Stimulated activated CD4-positive, alpha-beta T cell treated with anti-CD3 and anti-CD28 coated beads, Interleukin-2, amount 100 ng/mL, for 4 hours (primary cell): ENCODE results near the gene ZFP36L2.

Source experiments
- DNase-seq: peaks from one replicate; pipeline ENCODE4 v3.0.0-alpha.2; 2020; ENCODE audit warnings: low read depth

The ZFP36L2 gene

DNA sequence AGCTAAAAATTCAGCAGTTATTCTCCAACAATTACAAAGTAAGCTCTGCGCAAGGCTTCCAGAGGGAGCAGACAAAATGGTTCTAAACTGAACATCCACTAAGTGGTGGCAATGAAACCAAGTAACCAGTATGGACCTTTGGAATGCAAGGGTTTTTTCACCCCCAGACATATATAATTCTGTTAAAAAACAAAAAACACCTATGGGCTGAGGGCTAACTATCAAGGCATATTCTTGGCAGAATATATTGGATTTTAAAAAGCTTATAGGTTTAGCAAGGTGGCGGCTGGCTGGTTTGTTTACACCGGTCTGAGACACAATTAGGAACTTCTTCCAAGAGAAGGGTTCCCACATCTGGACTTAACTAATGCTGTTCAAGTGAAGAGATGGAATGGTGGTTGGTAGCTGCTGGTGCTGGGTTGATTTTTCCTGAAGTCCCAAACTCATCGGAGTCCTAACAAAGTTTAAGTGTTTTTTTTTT is 2.8 kb downstream of the ZFP36L2 start:
- no peak for DNase-seq

DNA sequence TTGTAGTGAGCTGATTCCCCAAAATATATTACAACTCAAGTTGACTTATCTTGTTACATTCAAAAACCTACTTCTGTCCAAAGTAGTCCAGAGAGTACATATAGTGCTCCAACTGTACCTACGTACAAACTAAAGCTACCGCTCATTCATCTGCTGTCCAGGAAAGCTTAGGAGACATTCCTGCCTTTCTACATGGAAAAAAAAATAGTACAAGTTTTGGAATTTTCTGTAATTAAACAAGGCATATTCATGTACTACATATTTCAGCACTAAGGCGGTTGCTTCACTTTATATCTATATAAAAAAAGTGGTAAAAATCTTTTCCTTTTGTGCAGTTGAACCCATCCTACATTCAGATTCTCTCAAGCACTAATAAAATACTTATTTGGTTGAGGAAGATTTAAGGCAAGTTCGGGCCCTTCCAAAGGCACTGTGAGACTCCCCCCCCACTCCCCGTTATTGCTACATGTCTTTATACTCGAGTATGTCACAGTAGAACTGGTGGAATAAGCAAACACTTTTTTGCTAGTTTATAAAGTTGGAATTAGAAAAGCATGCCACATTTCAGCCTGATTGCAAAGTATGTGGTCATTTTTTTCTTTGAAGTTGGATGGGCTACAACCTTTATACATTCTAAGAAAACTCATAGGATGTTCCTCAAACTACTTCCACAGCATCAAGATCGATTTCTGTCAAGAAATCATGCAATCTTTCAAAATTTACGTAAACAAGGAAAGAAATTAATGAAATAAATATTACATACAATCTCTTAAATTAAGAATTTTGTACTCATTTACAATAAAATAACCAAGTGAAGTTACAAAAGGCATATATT is 3.7 kb downstream of the ZFP36L2 start:
- no peak for DNase-seq

DNA sequence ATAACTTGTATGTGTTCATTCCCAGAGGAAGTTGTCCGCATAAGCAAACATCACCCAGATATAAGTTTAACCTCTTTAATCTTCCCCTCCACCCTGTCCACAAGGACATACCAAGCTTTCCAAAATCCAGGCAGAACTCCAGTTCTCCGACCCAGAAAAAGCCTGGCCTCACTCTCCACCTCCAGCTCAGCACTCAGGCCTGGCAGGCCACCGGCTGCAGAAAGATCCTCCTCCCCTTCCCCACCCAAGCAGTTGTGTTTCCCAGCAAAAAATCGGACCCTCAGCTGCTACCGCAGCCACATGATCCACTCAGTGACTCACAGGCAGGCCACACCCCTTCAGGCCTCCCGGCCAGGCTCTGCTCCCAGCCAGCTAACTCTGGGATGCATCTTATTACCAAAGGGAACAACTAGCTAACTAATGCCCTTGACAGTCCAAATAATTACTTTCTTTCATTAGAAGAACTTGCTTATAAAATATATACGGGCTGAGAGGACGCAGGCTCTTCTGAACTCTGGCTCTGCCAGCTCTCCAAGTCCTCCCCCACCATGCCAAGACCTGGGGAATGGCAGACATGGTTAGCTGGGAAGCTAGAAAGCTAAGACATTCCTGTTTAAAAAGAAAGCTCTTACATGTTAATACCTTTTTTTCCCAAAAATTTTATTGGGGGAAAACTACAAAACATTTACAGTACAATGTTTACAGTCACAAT is 4.5 kb downstream of the ZFP36L2 start:
- peak; percentile 9 for DNase-seq

DNA sequence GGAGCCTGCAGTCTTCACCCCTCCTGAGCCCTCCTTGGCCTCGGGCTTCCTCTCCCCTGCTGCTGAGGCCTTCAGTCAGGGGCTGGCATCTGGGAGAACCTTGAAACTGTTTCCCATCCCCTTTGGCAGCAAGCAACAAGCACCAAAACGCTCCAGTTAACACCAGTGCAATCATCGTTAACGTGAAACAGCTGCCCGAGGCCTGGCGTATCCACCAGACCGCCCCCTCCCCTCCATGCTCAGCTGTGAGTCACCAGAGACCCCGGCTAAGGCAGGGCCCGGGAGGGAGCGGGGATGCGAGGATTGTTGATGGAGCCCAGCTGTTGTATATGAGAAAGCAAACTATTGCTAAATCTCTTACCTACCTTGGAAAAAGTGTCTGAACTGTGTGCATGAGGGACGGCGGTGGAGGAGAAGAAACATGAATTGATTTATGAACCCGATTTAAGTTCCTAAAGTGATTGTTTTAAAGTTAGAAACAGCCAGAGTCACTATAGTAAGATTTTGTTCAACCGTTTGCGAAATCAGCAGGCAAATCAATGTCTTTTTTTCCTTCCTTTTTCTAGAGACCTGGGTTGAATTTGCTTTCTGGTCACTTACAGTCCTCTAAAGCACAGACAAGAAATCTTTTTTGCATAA is 5.2 kb downstream of the ZFP36L2 start:
- DNase-seq: no peak

DNA sequence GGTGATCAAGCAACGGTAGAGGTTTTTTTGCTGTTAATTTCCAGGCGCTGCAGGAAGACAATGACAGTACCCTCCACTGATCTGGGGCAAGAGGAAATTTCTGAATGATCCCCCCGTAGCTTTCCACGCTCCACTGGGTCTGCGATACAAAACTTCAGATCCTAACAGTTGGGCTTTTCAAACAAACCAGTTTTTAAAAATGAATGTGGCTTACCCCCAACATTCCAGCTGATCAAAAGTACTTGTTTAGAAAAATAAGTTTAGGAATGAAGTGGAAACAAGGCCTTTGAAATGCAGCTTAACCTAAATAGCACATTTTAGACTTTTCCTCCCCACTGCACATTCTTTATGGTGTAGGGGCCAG is 5.7 kb downstream of the ZFP36L2 start:
- no peak for DNase-seq

DNA sequence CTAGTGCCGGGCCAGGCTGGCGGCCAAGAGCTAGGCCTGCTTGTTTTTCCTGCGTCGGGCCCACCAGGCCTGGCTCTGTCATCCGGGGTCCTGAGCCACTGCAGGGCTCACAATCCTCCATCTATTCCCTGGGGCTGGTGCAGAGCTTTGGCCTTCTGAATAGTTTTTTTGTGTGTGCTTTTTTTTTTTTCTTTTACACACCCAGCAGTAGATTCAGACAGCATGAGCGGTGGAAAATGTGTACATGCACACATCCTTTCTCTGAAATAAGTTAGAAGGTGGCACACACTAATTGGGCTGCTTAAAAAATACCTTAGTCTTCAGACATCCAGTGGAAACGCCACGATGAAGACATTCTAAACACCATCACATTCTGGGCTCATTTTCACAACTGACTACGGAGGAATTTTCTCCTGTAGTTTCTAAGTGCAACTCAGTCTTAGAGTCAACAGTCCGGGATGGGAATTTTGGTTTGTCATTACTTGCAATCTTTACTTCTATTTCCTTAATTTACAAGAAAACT is 6.1 kb downstream of the ZFP36L2 start:
- peak; percentile 31 for DNase-seq

DNA sequence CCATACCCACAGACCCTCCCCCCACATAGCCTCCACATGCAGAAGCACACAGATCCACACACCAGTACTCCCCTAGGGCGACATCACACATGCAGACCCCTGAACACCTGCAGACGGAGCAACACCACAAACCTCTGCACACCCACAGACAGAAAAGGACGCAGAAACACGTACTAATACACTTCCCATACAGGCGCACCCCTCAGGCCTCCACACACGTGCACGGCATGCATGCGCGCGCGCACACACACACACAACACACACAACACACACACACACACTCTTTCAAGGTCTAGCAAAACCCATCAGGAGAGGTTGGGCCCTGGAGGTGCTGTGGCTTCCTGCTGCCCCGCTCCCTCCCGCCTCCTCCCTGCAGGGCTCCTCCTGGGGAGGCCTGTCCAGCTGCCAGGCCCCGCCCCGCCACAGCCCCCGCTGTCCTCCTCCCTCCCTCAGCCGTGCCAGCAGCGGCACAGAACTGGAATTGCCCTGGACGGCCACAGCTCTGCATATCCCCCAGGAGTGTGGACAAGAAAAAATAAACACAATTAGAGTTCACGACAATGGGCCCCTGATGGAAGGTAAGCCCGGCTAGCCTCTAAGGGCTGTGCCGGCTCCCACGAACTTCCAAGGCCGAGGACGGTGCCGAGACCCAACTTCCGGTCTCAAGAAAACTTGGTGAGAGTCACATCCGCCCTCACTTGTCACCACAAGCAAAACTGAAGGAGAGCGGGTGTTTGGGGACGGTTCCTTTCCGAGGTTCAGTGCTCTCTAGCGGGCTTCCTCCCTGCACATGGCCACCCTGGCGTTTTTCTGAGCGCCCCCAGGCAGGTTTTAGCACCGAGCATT is 6.8 kb downstream of the ZFP36L2 start:
- DNase-seq: peak; percentile 42

DNA sequence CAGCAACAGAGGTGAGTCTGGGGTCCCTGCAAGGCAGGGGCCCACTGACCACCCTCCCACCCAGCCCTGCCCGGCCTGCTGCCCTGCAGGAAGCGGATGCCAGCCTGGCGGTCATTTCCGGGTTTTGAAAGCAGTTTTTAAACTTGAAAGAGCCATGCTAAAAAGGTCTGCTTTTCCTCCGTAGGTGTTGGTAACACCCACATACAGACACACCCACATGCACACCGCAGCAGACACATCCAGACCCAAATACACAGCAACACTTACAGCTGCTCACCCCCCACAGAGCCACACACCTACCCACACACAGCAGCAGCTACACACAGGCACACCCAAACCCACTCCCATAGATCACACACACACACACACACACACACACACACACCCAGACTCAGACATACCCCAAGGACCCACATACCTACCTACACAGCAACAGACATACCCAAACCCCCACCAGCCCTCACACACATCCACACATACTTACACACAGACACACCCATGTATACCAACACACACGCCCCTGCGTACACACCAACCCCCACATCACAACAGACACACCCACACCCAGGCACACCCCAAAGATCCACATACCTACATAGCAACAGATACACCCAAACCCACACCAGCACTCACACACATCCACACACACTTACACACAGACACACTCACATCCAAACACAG is 7.6 kb downstream of the ZFP36L2 start:
- DNase-seq: peak; percentile 74

DNA sequence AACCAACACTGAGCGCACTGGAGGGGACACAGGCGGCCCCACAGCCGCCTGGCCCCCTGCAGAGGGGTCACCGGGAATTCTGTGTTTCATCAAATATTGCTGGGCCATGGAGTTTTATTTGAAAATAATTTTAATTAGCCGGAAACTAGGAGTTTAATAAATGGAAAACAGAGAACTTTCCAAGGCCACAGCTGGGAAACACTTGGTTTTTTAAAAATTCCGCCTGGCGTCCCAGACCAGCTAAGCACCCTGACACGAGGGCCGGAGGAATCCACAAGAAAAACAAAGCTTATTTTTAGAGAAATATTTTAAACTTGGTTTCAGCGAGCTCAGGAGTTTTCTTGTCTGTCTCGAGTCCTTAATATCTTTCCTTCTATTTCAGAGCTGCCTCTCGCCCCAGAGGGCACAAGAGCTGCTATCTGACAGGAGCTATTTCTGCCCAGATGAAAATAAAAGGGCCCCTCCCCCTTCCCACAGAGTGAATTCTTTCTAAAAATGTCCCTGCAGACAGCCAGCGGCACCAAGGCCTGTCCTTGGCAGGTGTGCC is 8.2 kb downstream of the ZFP36L2 start:
- DNase-seq: no peak

DNA sequence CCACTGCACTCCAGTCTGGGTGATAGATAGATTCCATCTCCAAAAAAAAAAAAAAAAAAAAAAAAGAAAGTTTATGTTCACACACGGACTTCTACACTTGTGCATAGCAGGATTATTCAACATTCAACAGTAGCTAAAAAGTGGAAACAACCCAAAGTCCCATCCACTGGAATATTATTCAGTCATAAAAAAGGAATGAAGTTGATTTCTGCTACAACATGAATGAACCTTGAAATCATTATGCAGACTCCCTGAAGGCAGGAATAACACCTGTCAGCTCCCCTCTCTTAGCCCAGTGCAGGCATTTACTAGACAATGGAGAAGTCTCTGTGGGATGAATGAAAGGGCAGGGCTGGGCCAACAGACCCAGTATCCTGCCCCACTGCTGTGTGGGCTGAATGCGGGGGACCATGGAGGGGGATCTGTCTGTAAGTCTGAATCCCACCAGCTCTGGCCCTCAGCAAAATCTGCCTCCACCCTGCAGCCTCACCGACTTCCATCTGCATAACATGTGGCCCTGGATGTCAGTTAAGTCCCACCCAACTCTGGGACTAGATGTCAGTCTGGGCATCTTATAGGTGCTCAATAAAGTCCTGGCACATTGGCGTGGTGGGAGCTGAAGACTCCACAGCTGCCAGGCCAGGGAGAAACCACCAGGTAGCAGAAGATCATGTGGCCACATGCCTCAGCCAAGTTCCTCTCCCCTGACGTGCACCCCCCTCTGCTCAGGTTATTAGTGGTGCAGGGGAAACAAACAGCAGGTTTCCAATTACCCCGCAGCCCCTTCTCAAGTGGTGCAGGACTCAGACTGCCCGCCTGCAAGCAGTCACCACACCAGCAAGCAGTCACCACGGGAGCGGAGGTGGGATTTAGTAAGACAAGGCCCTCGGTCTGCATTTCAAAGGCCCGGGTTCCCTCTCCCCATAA is 8.9 kb downstream of the ZFP36L2 start:
- DNase-seq: no peak

DNA sequence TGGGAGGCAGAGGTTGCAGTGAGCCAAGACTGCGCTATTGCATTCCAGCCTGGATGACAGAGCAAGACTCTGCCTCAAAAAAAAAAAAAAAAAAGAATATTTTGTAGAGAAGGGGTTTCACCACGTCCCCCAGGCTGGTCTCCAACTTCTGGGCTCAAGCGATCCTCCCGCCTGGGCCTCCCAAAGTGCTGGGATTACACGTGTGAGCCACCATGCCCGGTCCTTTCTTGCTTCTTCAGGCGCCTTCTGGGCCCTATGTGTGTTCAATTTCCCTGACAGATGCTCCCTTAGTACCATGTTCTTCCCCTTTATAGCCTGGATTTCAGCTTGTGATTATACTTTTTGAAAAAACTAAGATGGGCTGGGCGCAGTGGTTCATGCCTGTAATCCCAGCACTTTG is 9.8 kb downstream of the ZFP36L2 start:
- DNase-seq: no peak

DNA sequence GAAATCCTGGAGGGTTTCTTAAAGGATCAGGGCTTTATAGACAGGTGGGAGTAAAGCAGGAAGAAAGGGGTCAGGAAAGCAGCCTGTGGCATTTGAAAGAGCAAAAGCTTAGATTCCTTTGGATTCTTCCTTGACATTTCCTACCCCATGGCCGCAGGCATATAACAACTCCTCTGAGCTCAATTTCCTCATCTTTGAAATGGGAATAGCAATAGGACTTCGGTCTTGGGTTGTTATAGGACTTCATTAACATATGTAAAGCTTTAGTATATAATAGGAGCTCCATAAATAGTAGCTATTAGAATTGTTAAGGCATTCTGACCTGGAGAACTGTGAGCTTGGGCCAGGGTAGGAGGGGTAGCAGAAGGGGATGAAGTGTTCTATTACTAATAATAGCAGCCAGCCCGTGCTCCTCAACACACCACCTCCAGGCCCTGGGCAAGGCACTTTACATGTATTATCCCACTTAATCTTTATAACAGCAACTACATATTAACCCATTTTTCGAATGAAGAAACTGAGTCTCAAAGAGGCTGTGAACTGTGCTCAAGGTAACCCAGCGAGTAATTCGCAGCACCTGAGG is 10.6 kb downstream of the ZFP36L2 start:
- DNase-seq: no peak

DNA sequence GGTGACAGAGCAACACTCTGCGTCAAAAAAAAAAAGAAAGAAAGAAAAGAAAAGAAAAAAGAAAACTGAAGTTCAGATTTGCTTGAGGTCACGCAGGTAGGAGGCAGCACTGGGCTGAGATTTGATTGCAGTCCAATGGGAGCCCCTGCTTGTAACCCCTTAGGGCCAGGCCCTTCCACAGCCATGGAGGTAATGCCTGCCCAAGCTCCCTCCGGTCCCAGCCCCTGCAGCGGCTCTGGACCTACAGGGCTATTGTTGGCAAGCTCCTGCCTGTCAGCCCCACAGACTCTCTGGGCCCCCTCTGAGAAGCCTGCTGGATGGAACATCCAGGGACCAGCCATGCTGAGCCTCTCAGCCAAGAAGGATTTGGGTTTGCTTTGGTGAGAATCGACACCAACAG is 12.2 kb downstream of the ZFP36L2 start:
- DNase-seq: no peak

DNA sequence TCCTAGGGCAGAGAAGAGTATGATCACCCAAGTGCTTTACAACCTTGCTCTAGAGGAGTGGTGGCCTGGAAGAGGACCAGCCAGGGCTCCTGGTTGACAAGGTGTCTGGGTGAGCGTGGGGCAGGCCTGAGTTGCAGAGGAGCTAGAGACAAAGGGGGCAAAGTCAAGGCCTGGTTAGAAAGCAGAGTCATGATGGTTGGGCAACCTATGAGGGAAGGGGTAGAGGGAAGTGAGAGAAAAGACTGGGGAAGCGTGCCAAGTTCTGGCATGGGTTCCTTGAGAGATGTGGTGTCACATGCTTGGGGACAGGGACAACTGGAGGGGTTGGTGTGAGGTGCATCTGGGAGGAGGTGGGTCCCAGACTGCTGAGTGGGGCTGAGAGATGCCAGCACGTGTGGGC is 13.5 kb downstream of the ZFP36L2 start:
- no peak for DNase-seq

DNA sequence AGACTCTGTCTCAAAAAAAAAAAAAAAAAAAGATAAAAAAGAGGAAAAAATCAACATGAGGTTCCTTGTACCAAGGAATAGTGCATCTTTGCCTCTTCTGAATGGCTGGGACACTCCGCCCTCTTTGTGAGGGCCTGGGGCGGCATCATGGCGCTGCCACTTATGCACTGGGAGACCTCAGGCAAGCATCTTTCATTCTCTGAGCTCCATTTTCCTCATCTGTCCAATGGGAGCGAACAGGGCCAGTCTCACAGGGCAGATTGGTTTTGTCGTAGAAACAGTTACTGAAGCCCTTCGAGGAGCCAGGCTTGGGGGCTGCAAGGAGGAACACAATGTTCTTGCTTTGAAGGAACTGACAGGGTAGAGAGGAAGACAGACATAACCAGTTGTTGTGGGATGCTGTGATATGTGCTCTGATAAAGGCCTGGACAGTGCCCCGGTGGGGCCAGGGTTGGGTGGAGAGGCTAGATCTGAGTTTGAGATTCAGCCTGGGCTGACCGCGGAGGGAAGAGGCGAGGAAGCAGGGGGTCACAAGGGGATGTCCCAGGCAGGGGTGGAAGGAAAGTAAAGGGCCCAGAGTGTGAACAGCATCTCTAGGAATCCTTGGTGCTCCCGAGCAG is 14.1 kb downstream of the ZFP36L2 start:
- DNase-seq: no peak

DNA sequence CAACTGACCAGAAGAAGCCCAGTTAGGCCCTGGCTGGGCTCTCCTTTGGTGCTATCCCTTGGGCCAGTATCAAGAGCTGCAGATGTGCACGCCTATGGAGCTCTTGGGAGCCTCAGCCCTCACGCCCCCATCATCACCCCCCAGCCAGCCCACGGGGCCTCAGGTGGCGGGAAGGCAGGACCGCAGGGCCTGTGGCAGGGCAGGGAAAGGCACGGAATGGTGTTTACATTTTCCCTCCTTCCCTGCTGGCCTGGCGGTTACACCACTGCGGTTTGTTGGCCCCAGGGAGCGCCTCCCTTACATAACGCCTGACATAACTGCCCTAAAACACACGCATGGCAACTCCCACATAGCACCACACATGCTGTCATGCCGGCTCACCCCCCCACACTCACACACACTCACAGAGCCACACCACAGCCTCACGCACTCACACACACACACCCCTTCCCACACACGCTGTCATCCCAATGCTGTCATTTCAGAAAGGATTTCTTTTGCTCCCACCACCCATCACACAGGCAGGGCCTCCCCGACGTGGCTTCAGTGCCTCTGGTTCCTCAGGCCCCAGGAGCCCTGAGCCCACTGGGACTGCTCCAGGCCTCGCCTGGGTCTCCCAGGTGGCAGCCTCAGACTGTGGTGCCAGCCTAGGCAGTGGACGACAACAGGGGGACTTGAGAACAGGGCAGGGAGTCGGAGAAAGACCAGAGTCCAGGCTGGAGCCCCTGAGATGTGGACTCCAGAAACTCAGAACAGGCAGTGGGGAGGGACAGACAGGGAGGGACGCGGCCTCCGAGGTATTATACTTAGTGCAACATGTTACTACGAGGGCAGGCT is 15.7 kb downstream of the ZFP36L2 start:
- DNase-seq: peak; percentile 46

DNA sequence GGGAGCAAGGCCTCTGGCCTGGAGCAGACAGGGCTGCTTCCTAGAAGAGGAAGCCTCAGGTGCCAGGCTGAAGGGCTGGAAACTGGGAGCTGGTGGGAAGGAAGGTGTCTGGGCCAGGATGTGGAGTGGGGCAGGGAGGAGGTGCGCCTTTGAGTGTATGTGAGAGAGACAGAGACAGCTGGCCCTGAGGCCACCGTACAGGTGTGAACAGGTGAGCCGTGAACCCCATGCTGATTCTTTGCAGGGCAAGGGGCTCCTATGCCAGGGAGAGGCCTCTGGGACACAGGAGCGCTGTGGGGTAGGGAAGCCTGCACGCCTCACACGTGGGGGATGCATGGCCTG is 16.3 kb downstream of the ZFP36L2 start:
- no peak for DNase-seq

DNA sequence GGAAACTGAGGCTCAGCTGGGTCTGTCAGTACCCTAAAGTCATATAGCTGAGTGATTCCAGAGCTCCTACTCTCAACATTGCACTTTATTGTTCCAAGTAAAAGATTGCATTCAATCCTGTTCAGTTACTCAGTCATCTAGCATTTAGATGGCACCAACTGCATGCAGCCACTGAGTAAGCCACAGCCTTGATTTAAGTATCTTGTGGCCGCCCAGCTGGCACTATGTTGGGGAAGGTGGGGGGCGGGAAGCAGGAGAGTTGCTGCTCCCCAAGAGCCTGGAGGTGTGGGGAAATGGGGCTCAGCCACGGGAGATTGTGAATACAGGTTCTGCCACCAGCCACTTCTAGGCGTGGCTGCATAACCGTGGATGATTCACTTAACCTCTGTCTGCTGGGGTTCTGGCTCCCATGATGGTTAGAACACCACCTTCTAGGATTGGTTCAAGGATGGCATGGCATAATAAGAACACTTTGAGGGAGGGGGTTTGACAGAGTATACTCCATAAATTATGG is 17.1 kb downstream of the ZFP36L2 start:
- no peak for DNase-seq
